Hepatocyte (in vitro differentiated cells): Measurements from ENCODE around the gene PTPRD. TPM values are rescaled to one million over a fixed set of nuclear protein-coding genes. Genes with fewer than 3 reads are reported as not detected.

Experiments
- DNase-seq: peaks from one replicate; pipeline ENCODE4 v3.0.0-alpha.2; 2016; ENCODE audit warnings: low spot score
- H2AFZ ChIP-seq: fragments of 200-600 bp; sonication (generic); 2 replicates; pipeline ENCODE4 v1.6.0; 2016; ENCODE audit warnings: antibody characterized with exemption, mild to moderate bottlenecking
- H3K27ac ChIP-seq: fragments of 200-600 bp; sonication (generic); 2 replicates; pipeline ENCODE4 v1.5.1; 2016; ENCODE audit warnings: mild to moderate bottlenecking
- H3K27me3 ChIP-seq: fragments of 200-600 bp; sonication (generic); 2 replicates; pipeline ENCODE4 v1.6.1; 2016
- H3K36me3 ChIP-seq: fragments of 200-600 bp; sonication (generic); replicated peaks from 2 replicates; pipeline ENCODE4 v1.5.1; 2016; ENCODE audit warnings: low read depth; ENCODE audit not compliant: insufficient read depth
- H3K4me1 ChIP-seq: fragments of 200-600 bp; sonication (generic); 2 replicates; pipeline ENCODE4 v1.5.1; 2016; ENCODE audit warnings: mild to moderate bottlenecking, moderate library complexity; ENCODE audit not compliant: insufficient read depth
- H3K4me2 ChIP-seq: fragments of 200-600 bp; sonication (generic); 2 replicates; pipeline ENCODE4 v1.6.0; 2016
- H3K4me3 ChIP-seq: fragments of 200-600 bp; sonication (generic); 2 replicates; pipeline ENCODE4 v1.5.1; 2016; ENCODE audit warnings: mild to moderate bottlenecking
- H3K79me2 ChIP-seq: fragments of 200-600 bp; sonication (generic); 2 replicates; pipeline ENCODE4 v1.6.0; 2017; ENCODE audit warnings: mild to moderate bottlenecking
- H3K9me2 ChIP-seq: fragments of 200-600 bp; sonication (generic); replicated peaks from 2 replicates; pipeline ENCODE4 v1.6.0; 2017; ENCODE audit warnings: mild to moderate bottlenecking; ENCODE audit not compliant: insufficient read depth
- H3K9me3 ChIP-seq: fragments of 200-600 bp; sonication (generic); 2 replicates; pipeline ENCODE4 v1.5.1; 2016; ENCODE audit warnings: low read depth, mild to moderate bottlenecking
- H4K20me1 ChIP-seq: fragments of 200-600 bp; sonication (generic); 2 replicates; pipeline ENCODE4 v1.6.0; 2016; ENCODE audit warnings: mild to moderate bottlenecking; ENCODE audit not compliant: insufficient read depth, poor library complexity, severe bottlenecking
- CTCF ChIP-seq: fragments of 200-600 bp; sonication (generic); IDR thresholded peaks from 2 replicates; pipeline ENCODE4 v1.5.1; 2016; ENCODE audit warnings: antibody characterized with exemption, mild to moderate bottlenecking; ENCODE audit not compliant: poor library complexity
- EZH2 ChIP-seq: fragments of 200-600 bp; sonication (generic); IDR thresholded peaks from 2 replicates; pipeline ENCODE4 v1.6.1; 2016; ENCODE audit warnings: antibody characterized with exemption, mild to moderate bottlenecking, borderline replicate concordance
- EZH2phosphoT487 ChIP-seq: fragments of 200-600 bp; sonication (generic); IDR thresholded peaks from one replicate; pipeline ENCODE4 v1.6.1; 2018; ENCODE audit warnings: antibody characterized with exemption, mild to moderate bottlenecking, low read depth, moderate library complexity; ENCODE audit not compliant: unreplicated experiment, severe bottlenecking
- WGBS: methylation state at CpG from one replicate; pipeline ENCODE4 v1.1.6; 2016; ENCODE audit warnings: low lambda C conversion rate; ENCODE audit errors: missing lambda C conversion rate; 5-methylcytosine and 5-hydroxymethylcytosine counted together
- polyA plus RNA-seq: library from polyadenylated mRNA; unstranded; fragments of >200 nt; fragmentation: Nextera tagmentation; extraction: Ambion mirVana; gene quantifications from 2 replicates; pipeline ENCODE4 v1.2.1, GENCODE V29; 2016
- total RNA-seq: library from RNA; depleted of rRNA; stranded (reverse); fragments of >200 nt; gene quantifications from 2 replicates; pipeline ENCODE4 v1.2.3, GENCODE V29; 2014

The PTPRD gene
- total and polyA plus RNA-seq, 2 experiments from 2014 or later, result 6.5 to 77.6 TPM

GRCh38 chr9:8539681-8540197 is 2073.1 kb downstream of the PTPRD start:
- H3K36me3 ChIP-seq, result no peaks in the 10 kb centered on the region
- H3K9me2 ChIP-seq, result no peaks in the 10 kb centered on the region
- H3K4me3 ChIP-seq, result no peak overlapping the region
- no peaks in the 10 kb centered on the region for H3K27me3 ChIP-seq
- no peaks in the 10 kb centered on the region for H3K9me3 ChIP-seq
- no peak overlapping the region for H2AFZ ChIP-seq
- no peaks in the 10 kb centered on the region for H3K4me1 ChIP-seq
- no peak overlapping the region for H3K27ac ChIP-seq
- H3K79me2 ChIP-seq, result no peaks in the 10 kb centered on the region
- no peaks in the 10 kb centered on the region for H4K20me1 ChIP-seq
- WGBS, result 94% methylated on average over 5 of the region's 5 CpGs
- H3K4me2 ChIP-seq, result no peak overlapping the region
- no peak for TF ChIP-seq EZH2phosphoT487
- TF ChIP-seq CTCF, result no peak
- TF ChIP-seq EZH2, result no peak
- no peak for DNase-seq

- WGBS, result 95% methylated on average over 2 of the region's 2 CpGs
- Histone ChIP-seq H3K4me1 (no peaks in the 10 kb centered on the region), H3K9me3 (no peaks in the 10 kb centered on the region), H3K9me2 (no peaks in the 10 kb centered on the region), H3K36me3 (no peaks in the 10 kb centered on the region), H3K79me2 (no peaks in the 10 kb centered on the region), H3K4me3 (no peak overlapping the region), H2AFZ (no peak overlapping the region), H3K27ac (no peak overlapping the region), H3K27me3 (no peaks in the 10 kb centered on the region), H4K20me1 (no peaks in the 10 kb centered on the region), H3K4me2 (no peak overlapping the region)
- TF ChIP-seq CTCF (no peak), EZH2phosphoT487 (no peak), EZH2 (no peak)
- DNase-seq, result no peak
Observed at GRCh38 chr9:8536845-8537244, 2076.0 kb downstream of the PTPRD start.

- Histone ChIP-seq H3K79me2 (no peaks in the 10 kb centered on the region), H3K9me2 (no peaks in the 10 kb centered on the region), H3K27me3 (no peaks in the 10 kb centered on the region), H3K27ac (no peak overlapping the region), H2AFZ (no peak overlapping the region), H3K4me3 (no peak overlapping the region), H3K36me3 (no peaks in the 10 kb centered on the region), H3K4me2 (no peak overlapping the region), H3K4me1 (no peaks in the 10 kb centered on the region), H3K9me3 (no peaks in the 10 kb centered on the region), H4K20me1 (no peaks in the 10 kb centered on the region)
- TF ChIP-seq CTCF (no peak), EZH2 (no peak), EZH2phosphoT487 (no peak)
- DNase-seq, result no peak
- 89% methylated on average over 1 of the region's 1 CpG for WGBS
Observed at GRCh38 chr9:8534828-8535227, 2078.0 kb downstream of the PTPRD start.

- H3K79me2 ChIP-seq, result no peaks in the 10 kb centered on the region
- H3K27me3 ChIP-seq, result no peaks in the 10 kb centered on the region
- no peak overlapping the region for H2AFZ ChIP-seq
- no peak overlapping the region for H3K4me2 ChIP-seq
- no peaks in the 10 kb centered on the region for H3K9me2 ChIP-seq
- TF ChIP-seq EZH2 (no peak), EZH2phosphoT487 (no peak), CTCF (no peak)
- no peak overlapping the region for H3K4me3 ChIP-seq
- no peak for DNase-seq
- H3K36me3 ChIP-seq, result no peaks in the 10 kb centered on the region
- no peaks in the 10 kb centered on the region for H3K4me1 ChIP-seq
- H3K9me3 ChIP-seq, result no peaks in the 10 kb centered on the region
- no peak overlapping the region for H3K27ac ChIP-seq
- H4K20me1 ChIP-seq, result no peaks in the 10 kb centered on the region
- 89% methylated on average over 3 of the region's 3 CpGs for WGBS
Observed at GRCh38 chr9:8533681-8534080, 2079.1 kb downstream of the PTPRD start.
